Suppressor macrophage treated with lipopolysaccharide for 4 hours (primary cell): ENCODE results near the gene CIITA.
"Not testable (repeated sequence)": the region's sequence is repeated elsewhere in the genome, so short reads cannot be mapped to it uniquely, and the experiment has no call there.

Experiments used
- DNase-seq: peaks from one replicate; pipeline ENCODE4 v3.0.0-alpha.2; 2020

CIITA gene

GRCh38 chr16:10922328-10923145 lies 45.5 kb downstream of the CIITA start:
- peak; percentile 67 for DNase-seq

GRCh38 chr16:10923146-10923649 lies 46.2 kb downstream of the CIITA start:
- no peak for DNase-seq

- no peak for DNase-seq
Observed at GRCh38 chr16:10923650-10924214, 46.7 kb downstream of the CIITA start.

- DNase-seq, result not testable (repeated sequence)
Observed at GRCh38 chr16:10925285-10925684, 48.3 kb downstream of the CIITA start.

- no peak for DNase-seq
Observed at GRCh38 chr16:10926094-10926493, 49.1 kb downstream of the CIITA start.

- no peak for DNase-seq
Observed at GRCh38 chr16:10926867-10927266, 49.9 kb downstream of the CIITA start.

- no peak for DNase-seq
Observed at GRCh38 chr16:10927497-10928112, 50.6 kb downstream of the CIITA start.

- DNase-seq, result not testable (repeated sequence)
Observed at GRCh38 chr16:10929097-10929496, 52.1 kb downstream of the CIITA start.

GRCh38 chr16:10929853-10930754 lies 53.1 kb downstream of the CIITA start:
- DNase-seq, result no peak

- DNase-seq, result no peak
Observed at GRCh38 chr16:10930755-10931093, 53.7 kb downstream of the CIITA start.

- DNase-seq, result no peak
Observed at GRCh38 chr16:10931134-10931533, 54.1 kb downstream of the CIITA start.

- no peak for DNase-seq
Observed at GRCh38 chr16:10931977-10932632, 55.1 kb downstream of the CIITA start.

- no peak for DNase-seq
Observed at GRCh38 chr16:10932959-10933710, 56.1 kb downstream of the CIITA start.

- DNase-seq, result no peak
Observed at GRCh38 chr16:10933865-10934264, 56.9 kb downstream of the CIITA start.

- DNase-seq, result no peak
Observed at GRCh38 chr16:10934325-10935107, 57.5 kb downstream of the CIITA start.

- no peak for DNase-seq
Observed at GRCh38 chr16:10935226-10935915, 58.4 kb downstream of the CIITA start.

GRCh38 chr16:10936272-10936984 lies 59.4 kb downstream of the CIITA start:
- no peak for DNase-seq

- no peak for DNase-seq
Observed at GRCh38 chr16:10937068-10937859, 60.3 kb downstream of the CIITA start.

GRCh38 chr16:10938321-10938720 lies 61.3 kb downstream of the CIITA start:
- DNase-seq, result peak; percentile 37
